ENCODE data around the gene PYGO2. TPM values are rescaled to one million over a fixed set of nuclear protein-coding genes. Genes with fewer than 3 reads are reported as not detected.

PYGO2 gene
- total and polyA plus RNA-seq, 2 of the 8 experiments (the other 6 are each of a cell fraction or from before 2014, with no cell fraction given): 31.0 to 31.6 TPM

DNA sequence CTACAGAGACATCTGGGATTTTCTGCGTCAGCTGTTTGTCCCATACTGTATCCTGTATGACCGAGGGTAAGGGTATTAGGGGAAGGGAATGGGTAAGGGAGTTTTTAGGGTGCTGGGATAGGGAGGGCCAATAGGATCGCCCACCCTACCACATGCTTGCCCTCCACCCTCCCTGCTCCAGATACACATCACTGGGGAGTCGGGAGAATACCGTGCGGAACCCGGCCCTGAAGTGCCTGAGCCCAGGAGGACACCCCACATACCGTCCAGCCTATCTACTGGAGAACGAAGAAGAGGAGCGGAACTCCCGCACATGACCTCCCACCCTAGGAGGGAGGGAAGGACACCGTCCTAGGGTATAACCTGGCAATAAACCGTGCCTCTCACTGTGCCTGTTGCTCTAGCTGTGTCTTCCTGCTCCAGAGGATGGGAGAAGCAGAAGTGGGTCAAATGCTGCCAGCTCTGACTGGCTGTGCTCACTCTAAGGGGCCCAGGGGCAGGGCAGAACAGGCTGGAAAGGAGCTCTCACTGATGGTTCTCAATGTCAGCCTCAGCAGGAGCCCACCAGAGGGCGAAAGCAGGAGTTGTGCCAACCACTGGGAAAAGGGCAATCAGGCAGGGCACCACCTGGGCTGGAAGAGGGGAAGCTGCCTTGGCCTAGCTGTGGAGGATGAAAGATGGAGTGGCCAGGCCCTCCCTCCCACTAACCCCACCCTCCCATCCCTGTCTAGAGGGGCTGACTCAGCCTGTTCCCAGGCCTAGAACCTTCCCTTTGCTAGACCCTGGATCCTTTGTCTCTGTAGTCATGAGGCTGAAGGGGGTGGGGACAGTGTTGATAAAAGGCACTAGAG is 31.4 kb upstream of the PYGO2 start:
- Histone ChIP-seq H3K23me2 (ENCODE audit: low read depth, low read length) (no peaks in the 10 kb centered on the region; the same call in 1 of the 2 replicates), H3K14ac (ENCODE audit: insufficient read length) (no peak overlapping the region), H4K8ac (ENCODE audit: extremely low read depth, insufficient read depth, low read length) (no peak overlapping the region), H4K91ac (replicated peaks; ENCODE audit: insufficient read length, low read length) (no peak overlapping the region), H3K4me3 (ENCODE audit: extremely low read depth in 1 of 4, insufficient read depth in 2 of 4, low read depth in 3 of 4, low read length in 4 of 4) (no peak overlapping the region), H2BK20ac (ENCODE audit: low read length) (no peak overlapping the region), H3K9me3 (ENCODE audit: insufficient read depth in 2 of 2, low read depth in 1 of 2, low read length in 1 of 2) (no peaks in the 10 kb centered on the region), H2BK12ac (ENCODE audit: low read depth, low read length) (no peak overlapping the region), H4K5ac (ENCODE audit: insufficient read length, low read depth, low read length) (no peak overlapping the region), H2AFZ (ENCODE audit: low read length) (no peak overlapping the region), H2AK5ac (ENCODE audit: low read depth, low read length) (no peak overlapping the region; the same call in 1 of the 2 replicates), H3K79me2 (ENCODE audit: control insufficient read depth in 1 of 2, insufficient read depth in 2 of 2, low read length in 2 of 2) (peaks cover 0 to 16% of the 10 kb centered on the region in 2 experiments; a peak in 2 of 4 replicates), H3K4me2 (ENCODE audit: insufficient read depth in 1 of 2, low read depth in 2 of 2, low read length in 2 of 2) (no peak overlapping the region), H3K36me3 (ENCODE audit: control insufficient read depth in 2 of 4, insufficient read depth in 4 of 4, low read length in 3 of 4) (peaks cover 9 to 33% (median 26%) of the 10 kb centered on the region in 4 experiments), H3K79me1 (ENCODE audit: low read depth, low read length) (peaks cover 4% of the 10 kb centered on the region; the same call in 1 of the 2 replicates), H3K23ac (ENCODE audit: insufficient read length) (no peak overlapping the region), H3K4me1 (replicated peaks in 1 of 4; ENCODE audit: control insufficient read depth in 3 of 4, insufficient read depth in 4 of 4, low read length in 3 of 4) (peaks cover 0 to 7% (median 3%) of the 10 kb centered on the region in 4 experiments; a peak in 3 of 7 replicates), H3K4ac (replicated peaks; ENCODE audit: insufficient read length, low read depth, low read length) (no peak overlapping the region), H3K27ac (ENCODE audit: low read depth, low read length) (peak overlapping the region; percentile 58; the same call in 1 of the 2 replicates), H3K56ac (replicated peaks; ENCODE audit: insufficient read length, low read depth, low read length) (no peak overlapping the region), H2BK5ac (ENCODE audit: low read depth, low read length) (no peak overlapping the region), H4K20me1 (replicated peaks in 1 of 2; ENCODE audit: control insufficient read depth in 1 of 2, insufficient read depth in 2 of 2, low read length in 2 of 2) (peaks cover 10 to 17% of the 10 kb centered on the region in 2 experiments), H3K18ac (ENCODE audit: extremely low read depth, low read length) (no peak overlapping the region), H2BK15ac (ENCODE audit: low read length) (no peak overlapping the region), H3K27me3 (replicated peaks in 1 of 4; ENCODE audit: control insufficient read depth in 3 of 4, extremely low read depth in 1 of 4, insufficient read depth in 3 of 4, low read length in 3 of 4) (no peaks in the 10 kb centered on the region), H3K9ac (replicated peaks in 1 of 4; ENCODE audit: extremely low read depth in 1 of 4, low read depth in 3 of 4, low read length in 3 of 4) (peak overlapping the region in 1 of 4 experiments; percentile 50; a peak in 2 of 7 replicates), H2BK120ac (replicated peaks; ENCODE audit: low read depth, low read length) (no peak overlapping the region)
- FAIRE-seq: no peak
- WGBS, 2 experiments (ENCODE audit: extremely low coverage in 1 of 2, insufficient coverage in 1 of 2, insufficient read length in 1 of 2, insufficient replicate concordance in 2 of 2, low coverage in 1 of 2, low lambda C conversion rate in 2 of 2, missing lambda C conversion rate in 1 of 2): 89% methylated on average over 14 of the region's 14 CpGs; no CpG with 5 or more reads in 1 of the 2 experiments
- ChIA-PET POLR2A (ENCODE audit: partially characterized antibody) (interaction anchor here (0.6 to 42.8 kb wide), 15 partner anchors 11 to 461 kb away, joined by 3 to 702 read pairs (median 5); partner anchors contain the start of genes ADAM15, CKS1B, EFNA4 and FLAD1), CTCF (ENCODE audit: partially characterized antibody) (interaction anchor here (1.1 to 14.0 kb wide), 11 partner anchors 11 to 180 kb away, joined by 3 to 334 read pairs (median 15); partner anchors contain the start of genes ADAM15, CKS1B, EFNA4 and FLAD1)
- peak in 1 of 2 experiments; percentile 58 for DNase-seq (ENCODE audit: low read depth in 1 of 2, low spot score in 2 of 2)
- TF ChIP-seq JUN (IDR thresholded peaks at IDR 0.05; ENCODE audit: low read depth, low read length) (no peak), SIX5 (IDR thresholded peaks at IDR 0.05; ENCODE audit: low read depth, low read length) (no peak), ZNF274 (IDR thresholded peaks at IDR 0.05; ENCODE audit: borderline replicate concordance, extremely low read depth, low read length) (no peak), KDM5A (IDR thresholded peaks at IDR 0.05; ENCODE audit: low read length) (no peak), RAD21 (IDR thresholded peaks at IDR 0.05 in 1 of 2, conservative IDR thresholded peaks at IDR 0.05 in 1 of 2; ENCODE audit: low read depth in 2 of 2, low read length in 2 of 2) (peak; percentile 12 to 33; a peak in 2 of 4 replicates), RFX5 (IDR thresholded peaks at IDR 0.05; ENCODE audit: borderline replicate concordance, low read depth, low read length) (no peak), CHD2 (IDR thresholded peaks at IDR 0.05; ENCODE audit: low read length) (no peak)
- TF ChIP-seq, protein P1, sequence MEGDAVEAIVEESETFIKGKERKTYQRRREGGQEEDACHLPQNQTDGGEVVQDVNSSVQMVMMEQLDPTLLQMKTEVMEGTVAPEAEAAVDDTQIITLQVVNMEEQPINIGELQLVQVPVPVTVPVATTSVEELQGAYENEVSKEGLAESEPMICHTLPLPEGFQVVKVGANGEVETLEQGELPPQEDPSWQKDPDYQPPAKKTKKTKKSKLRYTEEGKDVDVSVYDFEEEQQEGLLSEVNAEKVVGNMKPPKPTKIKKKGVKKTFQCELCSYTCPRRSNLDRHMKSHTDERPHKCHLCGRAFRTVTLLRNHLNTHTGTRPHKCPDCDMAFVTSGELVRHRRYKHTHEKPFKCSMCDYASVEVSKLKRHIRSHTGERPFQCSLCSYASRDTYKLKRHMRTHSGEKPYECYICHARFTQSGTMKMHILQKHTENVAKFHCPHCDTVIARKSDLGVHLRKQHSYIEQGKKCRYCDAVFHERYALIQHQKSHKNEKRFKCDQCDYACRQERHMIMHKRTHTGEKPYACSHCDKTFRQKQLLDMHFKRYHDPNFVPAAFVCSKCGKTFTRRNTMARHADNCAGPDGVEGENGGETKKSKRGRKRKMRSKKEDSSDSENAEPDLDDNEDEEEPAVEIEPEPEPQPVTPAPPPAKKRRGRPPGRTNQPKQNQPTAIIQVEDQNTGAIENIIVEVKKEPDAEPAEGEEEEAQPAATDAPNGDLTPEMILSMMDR (IDR thresholded peaks at IDR 0.05; ENCODE audit: control extremely low read depth in 1 of 3, insufficient read depth in 1 of 3, low read depth in 1 of 3, low read length in 3 of 3): peak; percentile 45 to 51 (median 48)

All from H1 (cell line).